SW480 (cell line): ENCODE results near the gene COL4A1.
A peak's percentile ranks its signal among the peaks of the same experiment; 100 is the strongest.

ENCODE experiments used
- DNase-seq: peaks from one replicate; pipeline ENCODE4 v3.0.0-alpha.2; 2016; ENCODE audit warnings: low spot score

COL4A1 gene

GRCh38 chr13:110194451-110194850, 112.5 kb downstream of the COL4A1 start:
- no peak for DNase-seq

GRCh38 chr13:110193491-110193890, 113.5 kb downstream of the COL4A1 start:
- no peak for DNase-seq

- DNase-seq, result no peak
These were observed 114.5 kb downstream of the COL4A1 start for GRCh38 chr13:110192472-110192871.

- no peak for DNase-seq
These were observed 119.3 kb downstream of the COL4A1 start for GRCh38 chr13:110187641-110188161.

- DNase-seq, result no peak
These were observed 120.6 kb downstream of the COL4A1 start for GRCh38 chr13:110186231-110186855.

GRCh38 chr13:110185696-110186095, 121.3 kb downstream of the COL4A1 start:
- no peak for DNase-seq

GRCh38 chr13:110183910-110184309, 123.0 kb downstream of the COL4A1 start:
- peak; percentile 22 for DNase-seq

GRCh38 chr13:110182461-110182860, 124.5 kb downstream of the COL4A1 start:
- DNase-seq, result no peak

GRCh38 chr13:110182003-110182402, 125.0 kb downstream of the COL4A1 start:
- DNase-seq, result no peak

GRCh38 chr13:110179857-110180147, 127.2 kb downstream of the COL4A1 start:
- no peak for DNase-seq

GRCh38 chr13:110179116-110179856, 127.7 kb downstream of the COL4A1 start:
- no peak for DNase-seq

GRCh38 chr13:110177790-110178189, 129.2 kb downstream of the COL4A1 start:
- DNase-seq, result no peak

GRCh38 chr13:110176431-110176830, 130.5 kb downstream of the COL4A1 start:
- no peak for DNase-seq

- peak; percentile 17 for DNase-seq
These were observed 133.6 kb downstream of the COL4A1 start for GRCh38 chr13:110173247-110173818.

GRCh38 chr13:110170882-110171281, 136.1 kb downstream of the COL4A1 start:
- no peak for DNase-seq

GRCh38 chr13:110170020-110170790, 136.8 kb downstream of the COL4A1 start:
- DNase-seq, result no peak

GRCh38 chr13:110168999-110169933, 137.7 kb downstream of the COL4A1 start:
- no peak for DNase-seq

GRCh38 chr13:110166598-110166997, 140.4 kb downstream of the COL4A1 start:
- no peak for DNase-seq

GRCh38 chr13:110164706-110165105, 142.3 kb downstream of the COL4A1 start:
- DNase-seq, result no peak

GRCh38 chr13:110162866-110163658, 143.9 kb downstream of the COL4A1 start:
- no peak for DNase-seq

- no peak for DNase-seq
These were observed 144.9 kb downstream of the COL4A1 start for GRCh38 chr13:110162053-110162452.
